Keratinocyte (primary cell): Measurements from ENCODE around the gene GRIN3A. TPM values are rescaled to one million over a fixed set of nuclear protein-coding genes. Genes with fewer than 3 reads are reported as not detected.

Experiments
- DNase-seq: peaks from one replicate; pipeline ENCODE4 v3.0.0-alpha.2; 2011; ENCODE audit warnings: low read depth, missing footprints, low spot score
- FAIRE-seq: peaks from 2 replicates; lab custom pipeline; 2011; peaks lifted over from hg19 to GRCh38; lab: Jason Lieb, UNC
- H2AFZ ChIP-seq: 2 replicates; pipeline ENCODE4 v1.6.0; 2012; ENCODE audit warnings: low read length, control low read depth, inconsistent platforms; ENCODE audit not compliant: control insufficient read depth
- H3K27ac ChIP-seq: 2 replicates; pipeline ENCODE4 v1.5.1; 2011; ENCODE audit warnings: low read length; ENCODE audit not compliant: control insufficient read depth, insufficient read depth
- H3K27me3 ChIP-seq: 3 replicates; pipeline ENCODE4 v1.6.0; 2011; ENCODE audit warnings: low read length; ENCODE audit not compliant: control insufficient read depth, insufficient read depth; ENCODE audit errors: extremely low read depth
- H3K36me3 ChIP-seq, 2 experiments: 2 replicates in 1 of 2; 3 replicates in 1 of 2; pipeline ENCODE4 v1.5.1; 2011; ENCODE audit warnings: low read length in 2 of 2, mild to moderate bottlenecking in 1 of 2; ENCODE audit not compliant: control insufficient read depth in 2 of 2, insufficient read depth in 2 of 2; ENCODE audit errors: extremely low read depth in 1 of 2
- H3K4me1 ChIP-seq: 3 replicates; pipeline ENCODE4 v1.5.1; 2011; ENCODE audit warnings: low read length; ENCODE audit not compliant: control insufficient read depth, insufficient read depth; ENCODE audit errors: extremely low read depth
- H3K4me2 ChIP-seq: 3 replicates; pipeline ENCODE4 v1.6.0; 2011; ENCODE audit warnings: low read depth, low read length; ENCODE audit not compliant: control insufficient read depth, insufficient read depth; ENCODE audit errors: extremely low read depth
- H3K4me3 ChIP-seq, 3 experiments: fragments of 200-600 bp in 1 of 3; sonication (generic) in 1 of 3; 2 replicates in 2 of 3; 3 replicates in 1 of 3; pipeline ENCODE4 v1.5.1; 2011 to 2016; ENCODE audit warnings: low read length in 3 of 3, mild to moderate bottlenecking in 3 of 3, control low read depth in 2 of 3, inconsistent platforms in 1 of 3, low read depth in 1 of 3, mixed read lengths in 1 of 3, mixed run types in 1 of 3, moderate library complexity in 1 of 3; ENCODE audit not compliant: control insufficient read depth in 2 of 3, insufficient read depth in 2 of 3; ENCODE audit errors: extremely low read depth in 1 of 3
- H3K79me2 ChIP-seq: 2 replicates; pipeline ENCODE4 v1.6.0; 2012; ENCODE audit warnings: low read length; ENCODE audit not compliant: control insufficient read depth, insufficient read depth
- H3K9ac ChIP-seq: 3 replicates; pipeline ENCODE4 v1.6.0; 2011; ENCODE audit warnings: low read length; ENCODE audit not compliant: control insufficient read depth, insufficient read depth; ENCODE audit errors: extremely low read depth
- H3K9me1 ChIP-seq: 3 replicates; pipeline ENCODE4 v1.6.0; 2011; ENCODE audit warnings: low read length; ENCODE audit not compliant: control insufficient read depth, insufficient read depth; ENCODE audit errors: extremely low read depth
- H3K9me3 ChIP-seq: 2 replicates; pipeline ENCODE4 v1.5.1; 2012; ENCODE audit warnings: low read depth, low read length; ENCODE audit not compliant: control insufficient read depth
- H4K20me1 ChIP-seq: 3 replicates; pipeline ENCODE4 v1.6.0; 2011; ENCODE audit warnings: low read length; ENCODE audit not compliant: control insufficient read depth, insufficient read depth; ENCODE audit errors: extremely low read depth
- CTCF ChIP-seq, 3 experiments: IDR thresholded peaks in 1 of 3; conservative IDR thresholded peaks in 1 of 3; optimal IDR thresholded peaks in 1 of 3; 2 replicates in 2 of 3; 3 replicates in 1 of 3; pipeline versions ENCODE3 to v1.5.1; 2011; ENCODE audit warnings: low read length in 3 of 3, mild to moderate bottlenecking in 3 of 3, moderate library complexity in 2 of 3, control low read depth in 1 of 3, inconsistent platforms in 1 of 3; ENCODE audit not compliant: insufficient read depth in 2 of 3; ENCODE audit errors: extremely low read depth in 1 of 3
- EZH2 ChIP-seq: IDR thresholded peaks from one replicate; pipeline ENCODE4 v1.6.1; 2012; ENCODE audit warnings: inconsistent platforms, mild to moderate bottlenecking, low read length, moderate library complexity
- dilution Hi-C: fragments of 300-500 bp; cut with MboI; formaldehyde crosslinking; loops from one replicate; pipeline ENCODE4 v1.7.0; 2020; ENCODE audit warnings: low sequenced_read_pairs; ENCODE audit not compliant: extremely low pct_ligation_motif_present
- polyA plus RNA-seq, 5 experiments: library from polyadenylated mRNA; depleted of rRNA in 3 of 5; stranded (reverse) in 3 of 5; stranded (forward) in 1 of 5; unstranded in 1 of 5; fragments of >200 nt; gene quantifications; 1 replicate in 1 of 5; 2 replicates in 3 of 5; 3 replicates in 1 of 5; pipeline versions ENCODE4 v1.2.1 to v1.2.3, GENCODE V29; 2011 to 2012; ENCODE audit warnings: missing spikeins in 2 of 5, low read depth in 1 of 5, low replicate concordance in 1 of 5

The GRIN3A gene
- polyA plus RNA-seq, 1 donor (not counting 4 experiments of a cell fraction or from before 2014, with no cell fraction given): not detected

DNA sequence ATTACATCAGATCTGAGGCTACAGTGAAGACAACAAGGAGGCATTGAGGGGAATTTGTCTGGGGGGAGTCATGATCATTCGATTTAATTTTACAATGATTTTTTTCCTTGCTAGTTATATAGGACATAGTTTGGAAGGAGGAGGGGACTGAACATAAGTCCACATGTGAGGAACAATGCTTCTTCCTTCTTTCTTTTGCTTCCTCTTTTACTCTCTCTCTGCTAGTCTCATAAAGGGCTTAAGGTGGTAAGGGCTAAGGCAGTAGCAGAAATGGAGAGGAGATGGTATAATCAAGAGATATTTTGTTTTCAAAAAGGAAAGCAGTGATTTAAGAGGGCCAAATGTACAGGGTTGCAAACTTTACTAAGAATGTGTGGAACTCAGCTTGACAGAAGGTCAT is 64.3 kb downstream of the GRIN3A start:
- Histone ChIP-seq H3K4me1 (no peaks in the 10 kb centered on the region), H3K4me3 (no peak overlapping the region), H3K9me1 (no peaks in the 10 kb centered on the region), H3K27ac (no peak overlapping the region), H3K9me3 (no peaks in the 10 kb centered on the region), H2AFZ (no peak overlapping the region), H3K36me3 (no peaks in the 10 kb centered on the region), H3K9ac (no peak overlapping the region), H3K79me2 (no peaks in the 10 kb centered on the region), H3K27me3 (no peaks in the 10 kb centered on the region), H3K4me2 (no peak overlapping the region), H4K20me1 (no peaks in the 10 kb centered on the region)
- TF ChIP-seq CTCF (optimal IDR thresholded peaks at IDR 0.05 in 1 of 3, IDR thresholded peaks at IDR 0.05 in 1 of 3, conservative IDR thresholded peaks at IDR 0.05 in 1 of 3; ENCODE audit: extremely low read depth in 1 of 3, insufficient read depth in 2 of 3, low read length in 3 of 3): no peak
- TF ChIP-seq EZH2: no peak
- dilution Hi-C loops: no loop called here
- DNase-seq (no peak), FAIRE-seq (no peak)

DNA sequence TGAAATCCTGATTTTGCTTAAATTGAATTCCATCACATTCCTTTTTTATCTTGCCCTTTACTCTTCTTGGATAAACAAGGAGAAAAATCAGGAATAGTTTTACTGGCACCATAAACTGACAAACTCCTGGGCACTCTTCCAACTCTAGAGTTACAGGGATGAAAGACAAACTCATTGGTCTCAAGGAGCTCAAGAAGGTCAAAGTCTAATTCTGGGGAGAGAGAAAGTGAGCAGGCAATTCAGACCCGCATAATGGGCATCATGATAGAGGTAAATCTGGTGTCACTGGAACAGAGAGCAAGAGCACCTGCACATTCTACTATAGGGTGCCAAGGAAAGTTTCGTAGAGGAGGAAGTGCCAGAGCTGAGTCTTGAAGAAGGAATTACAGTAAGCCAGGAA is 64.8 kb downstream of the GRIN3A start:
- Histone ChIP-seq H3K27me3 (no peaks in the 10 kb centered on the region), H3K9ac (no peak overlapping the region), H3K4me3 (no peak overlapping the region), H4K20me1 (no peaks in the 10 kb centered on the region), H3K79me2 (no peaks in the 10 kb centered on the region), H3K4me1 (no peaks in the 10 kb centered on the region), H3K9me3 (no peaks in the 10 kb centered on the region), H3K9me1 (no peaks in the 10 kb centered on the region), H3K36me3 (no peaks in the 10 kb centered on the region), H3K27ac (no peak overlapping the region), H2AFZ (no peak overlapping the region), H3K4me2 (no peak overlapping the region)
- TF ChIP-seq EZH2 (no peak), CTCF (optimal IDR thresholded peaks at IDR 0.05 in 1 of 3, IDR thresholded peaks at IDR 0.05 in 1 of 3, conservative IDR thresholded peaks at IDR 0.05 in 1 of 3; ENCODE audit: extremely low read depth in 1 of 3, insufficient read depth in 2 of 3, low read length in 3 of 3) (no peak)
- dilution Hi-C loops: no loop called here
- FAIRE-seq: no peak
- DNase-seq: no peak
